ENCODE results near the gene UBE2D2. TPM values are rescaled to one million over a fixed set of nuclear protein-coding genes. Genes with fewer than 3 reads are reported as not detected.

The UBE2D2 gene
- total and polyA plus RNA-seq, 2 of the 13 experiments (the other 11 are each of a cell fraction or from before 2014, with no cell fraction given): 79.1 to 109 TPM

DNA sequence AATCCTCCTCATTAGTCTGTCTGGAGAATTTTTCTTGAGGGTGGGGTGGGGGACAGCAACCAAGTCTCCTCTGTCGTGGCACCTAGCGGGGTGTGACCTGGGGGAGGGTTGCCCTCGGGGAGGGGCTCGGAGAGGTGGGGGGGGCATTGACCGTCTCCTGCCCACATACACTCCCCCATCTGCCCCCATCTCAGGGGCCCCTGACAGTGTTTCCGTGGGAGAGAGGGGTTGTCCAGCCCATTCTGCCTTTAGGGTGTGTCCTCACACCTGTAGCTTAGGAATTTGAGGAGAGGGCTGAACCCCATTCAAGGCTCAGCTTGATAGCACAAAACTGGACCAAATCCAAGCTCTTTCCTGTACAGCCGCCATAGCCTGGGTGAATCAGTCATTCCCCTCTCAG lies 81.1 kb downstream of the UBE2D2 start:
- ChIA-PET CTCF (ENCODE audit: low intra/inter-chr PET ratio, low total read pairs) (no interaction called here), POLR2A (interaction anchor here (1.7 to 3.5 kb wide), 4 partner anchors 10 to 92 kb away, joined by 7 to 14 read pairs (median 10); no protein-coding TSS in a partner anchor)
- H3K9me3 ChIP-seq (ENCODE audit: low read length): no peaks in the 10 kb centered on the region
- H4K20me1 ChIP-seq (ENCODE audit: insufficient read depth, low read length): no peaks in the 10 kb centered on the region
- no peak overlapping the region for H3K27ac ChIP-seq (ENCODE audit: extremely low read length, insufficient read depth, low read length)
- no TSS peak for BruUV-seq (replicated peaks)
- H3K9ac ChIP-seq (ENCODE audit: insufficient read depth, low read depth, low read length): no peak overlapping the region
- H3K4me3 ChIP-seq (replicated peaks in 1 of 3; ENCODE audit: insufficient read depth in 1 of 3, low read depth in 2 of 3, low read length in 3 of 3): no peak overlapping the region
- no peaks in the 10 kb centered on the region for H3K36me3 ChIP-seq (replicated peaks in 1 of 2; ENCODE audit: control insufficient read depth in 1 of 2, insufficient read depth in 2 of 2, low read length in 2 of 2)
- no peaks in the 10 kb centered on the region for H3K27me3 ChIP-seq (ENCODE audit: control insufficient read depth in 1 of 2, insufficient read depth in 2 of 2, low read length in 2 of 2)
- DNase-seq (ENCODE audit: low spot score) (no peak), FAIRE-seq (no peak), ATAC-seq (no peak)
- WGBS (ENCODE audit: low lambda C conversion rate): 33% methylated on average over 1 of the region's 7 CpGs
- intact Hi-C loops (cut with micrococcal nuclease; ENCODE audit: unreplicated experiment): no loop called here
- TF ChIP-seq ZNF225 (CRISPR knock-in tag; IDR thresholded peaks at IDR 0.05) (no peak), JUND (CRISPR knock-in tag; IDR thresholded peaks at IDR 0.05) (no peak), WIZ (CRISPR knock-in tag; IDR thresholded peaks at IDR 0.05) (no peak), ZNF75D (CRISPR knock-in tag; IDR thresholded peaks at IDR 0.05; ENCODE audit: borderline replicate concordance) (no peak), ARNT (IDR thresholded peaks at IDR 0.05) (no peak), ZNF841 (CRISPR knock-in tag; IDR thresholded peaks at IDR 0.05; ENCODE audit: borderline replicate concordance) (no peak), RFX3 (CRISPR knock-in tag; IDR thresholded peaks at IDR 0.05) (no peak), RFX1 (IDR thresholded peaks at IDR 0.05) (no peak)
- TF ChIP-seq, protein P1, sequence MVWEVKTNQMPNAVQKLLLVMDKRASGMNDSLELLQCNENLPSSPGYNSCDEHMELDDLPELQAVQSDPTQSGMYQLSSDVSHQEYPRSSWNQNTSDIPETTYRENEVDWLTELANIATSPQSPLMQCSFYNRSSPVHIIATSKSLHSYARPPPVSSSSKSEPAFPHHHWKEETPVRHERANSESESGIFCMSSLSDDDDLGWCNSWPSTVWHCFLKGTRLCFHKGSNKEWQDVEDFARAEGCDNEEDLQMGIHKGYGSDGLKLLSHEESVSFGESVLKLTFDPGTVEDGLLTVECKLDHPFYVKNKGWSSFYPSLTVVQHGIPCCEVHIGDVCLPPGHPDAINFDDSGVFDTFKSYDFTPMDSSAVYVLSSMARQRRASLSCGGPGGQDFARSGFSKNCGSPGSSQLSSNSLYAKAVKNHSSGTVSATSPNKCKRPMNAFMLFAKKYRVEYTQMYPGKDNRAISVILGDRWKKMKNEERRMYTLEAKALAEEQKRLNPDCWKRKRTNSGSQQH (CRISPR knock-in tag; IDR thresholded peaks at IDR 0.05; ENCODE audit: low read depth): no peak
- H3K4me2 ChIP-seq (ENCODE audit: low read depth, low read length): peak overlapping the region; percentile 86; the same call in 1 of the 2 replicates
- in situ Hi-C loops (cut with HindIII; ENCODE audit: extremely low pct_ligation_motif_present, low pct_unique_long_range_greater_than_20kb): loop anchor here (25.0 kb wide), 1 partner anchor 320 kb away; no protein-coding TSS in a partner anchor
- H3K79me2 ChIP-seq (ENCODE audit: insufficient read depth, low read length): no peaks in the 10 kb centered on the region
- peaks cover 93% of the 10 kb centered on the region for H3K4me1 ChIP-seq (ENCODE audit: insufficient read depth, low read length)
- no peak overlapping the region for H2AFZ ChIP-seq (ENCODE audit: low read length)
